ENCODE data around the gene ECE1.
A peak's percentile ranks its signal among the peaks of the same experiment; 100 is the strongest.

ECE1 gene

DNA sequence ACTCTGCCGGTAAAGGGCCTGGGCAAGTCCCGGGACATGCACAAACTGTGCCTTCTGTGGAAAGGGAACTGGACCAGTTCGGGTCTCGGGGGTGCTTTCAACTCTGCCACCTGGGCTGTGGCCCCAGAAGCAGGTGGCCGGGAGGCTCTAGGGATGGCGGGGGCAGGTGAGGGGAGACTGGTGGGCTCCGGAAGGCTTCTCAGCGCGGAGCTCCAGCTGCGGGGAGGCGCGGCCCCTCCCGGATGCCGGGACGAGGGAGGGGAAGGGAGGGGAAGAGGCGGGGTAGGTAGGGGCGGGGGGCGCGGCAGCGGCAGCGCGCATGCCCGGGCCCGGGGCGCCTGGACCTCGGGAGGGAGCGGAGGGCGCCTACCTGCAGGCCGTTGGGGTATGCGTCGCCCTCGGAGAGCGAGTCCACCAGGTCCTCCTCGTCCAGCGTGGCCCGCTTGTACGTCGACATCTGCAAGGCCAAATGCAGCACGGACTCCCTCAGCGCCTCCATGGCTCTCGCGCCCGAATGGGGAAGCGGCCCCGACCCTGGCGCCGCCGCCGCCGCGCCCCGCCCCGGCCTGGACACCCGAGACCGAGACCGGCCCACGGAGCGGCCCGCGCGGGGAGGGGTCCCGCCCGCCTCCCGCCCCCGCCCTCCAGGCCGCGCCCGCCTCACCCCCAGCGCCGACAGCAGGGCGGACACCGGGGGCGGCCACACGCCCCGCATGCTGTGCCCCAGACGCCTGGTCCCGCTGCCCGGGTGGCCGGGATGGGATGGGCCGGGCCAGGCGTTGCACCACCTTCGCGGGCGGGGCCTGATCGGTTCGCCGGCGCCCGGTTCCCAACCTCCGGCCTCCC is at the start of gene ECE1:
ECE1 (minus strand) TSS at position 764 of the 846 bp plus-strand sequence; CDS start at position 715, 49 bp downstream.
- DNase-seq: peak; percentile 63

DNA sequence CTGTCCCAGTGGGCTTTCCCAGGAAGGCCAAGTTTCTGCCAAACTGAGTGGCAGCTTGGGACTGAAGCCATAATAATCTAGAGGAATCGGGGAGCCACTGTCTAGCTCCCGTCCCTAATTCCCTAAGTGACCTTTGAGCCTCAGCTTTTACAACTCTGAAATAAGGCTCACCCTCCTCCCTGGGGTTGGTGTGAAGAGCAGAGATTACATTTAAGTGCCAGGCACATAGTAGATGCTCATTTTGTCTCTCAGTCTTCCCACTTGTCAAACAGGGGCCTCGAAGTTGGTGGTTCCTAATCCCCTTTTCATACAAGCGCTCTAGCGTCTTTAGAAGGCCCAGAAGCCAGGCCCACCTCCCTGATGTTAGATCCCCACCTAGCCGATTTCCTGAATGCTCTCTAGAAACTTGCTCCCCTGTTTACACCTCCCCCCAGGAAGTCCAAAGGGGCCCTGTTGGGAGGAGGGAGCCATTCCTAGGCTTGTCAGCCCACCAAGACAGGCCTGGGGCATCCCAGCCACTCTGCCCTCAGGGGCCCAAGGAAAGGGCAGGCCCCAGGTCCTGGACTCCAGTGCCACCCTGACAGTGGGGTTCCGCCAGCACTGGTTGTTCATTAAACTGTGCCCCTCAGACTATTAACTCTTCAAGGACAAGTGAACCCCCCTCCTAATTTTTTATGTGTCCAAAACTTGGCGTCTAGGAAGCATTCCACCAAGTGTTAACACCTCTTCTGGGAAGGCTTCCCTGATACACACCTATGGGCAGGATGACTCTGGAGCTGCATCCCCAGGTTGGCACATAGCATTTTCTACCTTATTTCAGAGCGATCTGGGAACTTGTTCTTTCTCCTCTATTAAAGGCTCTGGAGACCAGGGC is 49.3 kb upstream of the ECE1 start:
- no peak for DNase-seq

DNA sequence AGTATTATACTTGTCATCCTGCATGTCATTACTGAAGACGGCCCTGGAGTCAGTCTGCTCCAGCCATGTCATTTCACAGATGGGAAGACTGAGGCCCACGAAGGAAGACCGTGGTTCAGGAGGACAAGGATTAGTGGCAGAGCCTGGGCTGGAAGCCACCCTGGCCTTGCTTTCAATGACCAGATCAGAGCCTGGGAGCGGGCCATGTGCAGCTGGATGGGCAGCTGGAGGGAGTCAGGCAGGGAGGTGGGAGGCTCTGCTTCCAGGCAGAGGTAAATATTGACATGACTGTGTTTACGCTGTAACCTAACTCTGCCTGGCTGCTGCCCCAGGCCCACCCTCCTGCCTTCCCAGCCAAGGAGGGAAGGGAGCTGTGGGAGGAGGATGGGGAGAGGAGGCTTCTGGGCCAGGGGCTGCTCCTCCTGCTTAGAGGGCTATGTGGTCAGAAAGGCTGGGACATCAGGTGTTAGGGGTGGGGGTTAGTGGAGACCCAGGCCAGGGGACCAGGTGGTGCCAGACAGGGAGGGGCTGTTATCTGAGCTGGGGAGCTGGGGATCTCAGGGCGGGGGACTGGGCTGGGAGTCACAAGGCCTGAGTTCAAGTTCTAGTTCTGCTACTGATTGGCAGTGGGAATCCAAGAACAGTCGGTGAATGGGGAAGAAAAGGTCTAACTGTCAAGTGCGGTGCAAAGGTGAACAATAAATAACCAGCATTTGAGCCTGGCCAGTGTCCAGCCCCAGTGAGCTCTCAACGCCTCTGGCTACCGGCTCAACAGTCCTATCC is 48.5 kb upstream of the ECE1 start:
- DNase-seq: no peak

GRCh38 chr1:21337928-21338572 is 47.8 kb upstream of the ECE1 start:
- DNase-seq: no peak

DNA sequence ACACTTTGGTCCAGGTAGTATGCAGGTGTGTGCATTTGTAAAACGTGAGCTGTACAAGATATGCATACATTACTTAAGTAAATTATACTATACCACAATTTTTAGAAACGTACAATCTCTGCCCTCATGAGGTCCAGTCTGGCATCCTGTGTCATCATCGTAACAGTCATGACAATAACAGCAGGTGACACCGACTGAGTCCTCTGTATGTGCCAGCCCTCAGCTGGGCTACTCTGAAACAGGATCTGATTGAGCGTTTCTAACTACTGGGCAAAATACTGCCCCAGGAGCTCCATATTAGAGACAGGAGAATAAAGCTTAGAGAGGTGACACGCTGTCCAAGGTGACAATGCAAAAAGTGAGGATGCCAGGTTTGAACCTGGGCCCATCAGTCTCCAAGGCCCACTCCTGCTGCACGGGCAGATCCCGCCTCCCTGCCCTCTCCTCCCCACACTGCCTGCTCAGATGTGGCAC is 47.2 kb upstream of the ECE1 start:
- no peak for DNase-seq

- no peak for DNase-seq
Observed at GRCh38 chr1:21337010-21337437, 46.8 kb upstream of the ECE1 start.

GRCh38 chr1:21335750-21336224 is 45.5 kb upstream of the ECE1 start:
- no peak for DNase-seq

DNA sequence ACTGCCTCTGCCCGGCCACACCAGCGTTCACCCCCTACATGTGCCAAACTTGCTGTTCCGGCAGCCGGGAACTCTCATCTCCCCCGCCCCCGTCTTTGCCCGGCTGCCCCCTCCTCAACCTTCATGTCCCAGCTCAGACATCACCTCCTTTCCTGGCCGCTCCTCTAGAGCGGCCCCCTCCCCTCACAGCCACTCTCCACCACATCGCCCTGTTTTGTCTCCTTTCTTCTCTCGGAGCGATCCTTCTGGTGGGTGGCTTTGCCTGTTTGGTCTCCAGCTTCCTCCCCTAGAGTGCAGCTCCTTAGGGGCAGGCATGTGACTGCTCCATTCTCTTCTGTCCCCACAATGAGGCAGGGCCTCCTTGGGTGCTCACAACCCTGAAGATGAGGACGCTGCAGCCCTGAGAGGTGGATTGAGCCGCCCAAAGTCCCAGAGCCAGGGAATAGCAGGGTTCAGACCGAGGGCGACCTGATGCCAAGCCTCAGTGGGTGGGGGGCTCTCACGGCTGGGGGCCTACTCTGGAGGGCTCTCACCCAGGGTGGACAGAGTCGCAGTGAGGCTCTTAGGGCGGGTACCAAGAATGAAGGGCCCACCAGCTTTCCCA is 44.9 kb upstream of the ECE1 start:
- DNase-seq: no peak

DNA sequence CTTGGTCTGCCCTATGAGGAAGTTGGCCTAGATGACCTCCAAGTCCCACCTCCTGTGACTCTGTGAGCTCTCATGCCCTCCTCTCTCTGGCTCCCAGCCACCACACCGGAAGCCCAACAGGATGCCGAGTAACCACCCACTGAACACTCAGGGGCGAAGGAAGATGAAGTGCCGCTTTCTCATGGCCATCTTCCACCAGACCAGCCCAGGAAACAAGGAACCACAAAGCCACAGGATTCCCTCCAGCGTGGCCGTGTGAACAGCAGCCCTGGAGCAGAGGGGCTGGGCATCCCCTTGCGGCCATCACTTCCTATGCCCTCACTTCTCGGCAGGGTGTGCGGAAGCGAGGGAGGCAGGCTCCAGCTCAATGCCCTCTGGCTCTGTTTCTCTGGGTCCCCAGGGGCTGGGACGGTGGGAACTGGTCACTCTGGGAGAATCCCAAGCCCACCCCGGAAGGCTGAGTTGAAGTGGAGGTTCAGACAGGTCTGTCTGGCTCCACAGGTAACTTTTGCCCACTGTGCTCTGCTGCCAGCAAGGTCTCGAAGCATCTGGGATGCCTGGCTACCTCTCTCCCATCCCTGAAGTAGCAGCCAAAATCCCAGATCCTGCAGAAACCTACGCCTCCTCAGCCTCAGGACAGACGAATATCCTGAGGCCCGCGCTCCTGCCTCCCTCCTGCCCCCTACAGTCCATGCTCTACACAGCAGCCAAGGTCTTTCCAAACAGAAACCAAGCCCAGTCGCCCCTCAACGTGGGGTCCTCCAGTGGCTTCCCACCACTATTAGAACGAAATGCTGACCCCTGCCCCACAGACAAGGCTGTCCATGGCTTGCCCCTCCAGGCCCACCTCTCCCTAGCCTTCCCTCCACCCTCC is 44.2 kb upstream of the ECE1 start:
- peak; percentile 92 for DNase-seq

DNA sequence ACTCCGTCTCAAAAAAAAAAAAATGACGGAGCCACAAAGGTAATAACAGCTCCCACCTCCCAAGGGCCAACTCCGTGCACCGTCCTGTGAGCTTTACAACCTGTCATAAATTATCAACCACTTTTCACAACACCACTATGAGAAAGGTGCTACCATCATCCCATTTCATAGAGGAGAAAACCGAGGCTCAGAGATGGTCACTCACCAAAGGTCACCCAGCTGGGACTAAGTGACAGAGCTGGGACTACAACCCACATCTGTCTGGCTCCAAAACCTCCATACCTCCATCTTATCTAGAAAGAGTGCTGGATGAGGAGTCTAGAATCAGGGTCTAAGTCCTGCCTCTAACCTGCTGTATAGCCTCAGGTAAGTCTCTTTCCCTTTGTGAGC is 43.6 kb upstream of the ECE1 start:
- DNase-seq: no peak

- no peak for DNase-seq
Observed at GRCh38 chr1:21332554-21333311, 42.5 kb upstream of the ECE1 start.

DNA sequence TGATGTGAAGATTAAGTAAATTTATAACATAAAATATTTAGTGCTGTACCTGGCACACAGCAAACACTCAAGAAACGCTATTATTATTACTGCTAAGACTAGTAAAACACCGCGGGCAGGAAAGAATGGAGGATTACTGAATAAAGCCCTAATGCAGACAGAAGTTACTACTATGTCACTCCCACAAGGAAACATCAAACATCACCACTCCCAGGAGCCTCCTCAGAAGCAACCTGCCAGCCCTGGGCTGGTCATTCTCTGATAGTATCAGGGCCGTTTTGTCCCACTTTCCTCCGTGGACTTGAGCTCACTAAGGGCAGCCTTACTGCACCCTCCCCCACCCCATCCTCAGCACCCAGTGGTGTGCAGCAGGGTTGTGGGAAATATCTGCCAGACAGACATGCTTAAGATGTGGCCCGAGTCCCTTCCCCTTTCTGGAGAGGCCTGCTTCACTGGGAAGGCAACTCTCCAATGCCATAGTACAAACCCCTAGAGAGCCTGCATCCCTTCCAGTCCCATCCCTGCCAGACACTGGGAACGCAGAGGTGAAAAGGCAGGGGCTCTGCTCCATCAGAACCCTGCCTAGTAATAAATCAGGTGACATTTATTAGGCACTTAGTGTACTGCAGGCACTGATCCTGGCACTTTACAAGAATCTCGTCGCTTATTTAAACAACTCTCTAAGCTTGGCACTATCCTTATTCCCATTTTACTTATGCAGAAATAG is 41.7 kb upstream of the ECE1 start:
- DNase-seq: no peak

DNA sequence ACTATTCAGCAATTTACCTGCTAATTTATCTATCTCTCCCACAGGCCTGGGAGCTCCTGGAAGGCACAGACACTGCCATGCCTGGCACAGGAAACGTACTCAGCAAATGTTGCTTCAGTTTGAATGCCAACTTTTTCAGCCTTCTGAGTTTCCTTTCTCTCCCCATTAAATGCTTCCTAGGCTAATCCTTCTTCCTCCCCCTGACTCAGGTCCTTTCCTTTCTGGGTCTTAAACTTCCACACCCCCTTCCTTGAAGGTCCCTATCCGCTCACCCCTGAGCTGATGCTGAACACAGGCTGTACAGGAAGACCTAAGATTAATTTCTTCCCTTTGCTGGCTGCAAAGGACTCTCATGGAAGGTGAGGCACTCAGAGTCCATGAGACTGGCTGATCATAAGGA is 40.3 kb upstream of the ECE1 start:
- no peak for DNase-seq

DNA sequence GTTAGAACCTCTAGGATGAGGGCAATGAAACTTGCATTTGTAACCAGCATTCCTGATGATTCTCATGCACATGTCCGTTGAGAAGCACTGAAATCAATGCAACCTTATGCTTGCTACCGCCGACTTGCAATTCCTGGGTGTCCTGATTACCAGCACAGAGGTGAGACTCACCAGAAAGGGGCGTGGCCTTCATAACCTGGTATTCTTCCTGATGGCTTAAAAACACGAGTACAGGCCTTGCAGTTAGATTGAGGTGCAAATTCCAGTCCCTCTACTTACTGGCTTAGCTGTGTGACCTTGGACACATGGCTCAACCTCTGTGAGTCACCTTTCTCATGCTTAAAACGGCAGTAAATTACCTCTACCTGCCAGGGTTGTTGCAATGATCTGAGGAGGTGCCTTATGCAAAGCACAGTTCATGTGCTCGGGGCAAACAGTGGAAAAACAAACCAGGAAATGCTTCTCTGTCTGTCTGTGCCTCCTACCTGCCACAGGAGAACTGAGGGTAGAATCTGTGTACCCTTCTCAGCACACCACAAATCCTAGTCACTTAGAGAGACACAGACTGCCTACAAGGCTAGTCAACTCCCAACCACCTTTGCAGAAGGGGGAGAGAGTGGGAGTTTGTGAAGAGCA is 39.1 kb upstream of the ECE1 start:
- DNase-seq: no peak

DNA sequence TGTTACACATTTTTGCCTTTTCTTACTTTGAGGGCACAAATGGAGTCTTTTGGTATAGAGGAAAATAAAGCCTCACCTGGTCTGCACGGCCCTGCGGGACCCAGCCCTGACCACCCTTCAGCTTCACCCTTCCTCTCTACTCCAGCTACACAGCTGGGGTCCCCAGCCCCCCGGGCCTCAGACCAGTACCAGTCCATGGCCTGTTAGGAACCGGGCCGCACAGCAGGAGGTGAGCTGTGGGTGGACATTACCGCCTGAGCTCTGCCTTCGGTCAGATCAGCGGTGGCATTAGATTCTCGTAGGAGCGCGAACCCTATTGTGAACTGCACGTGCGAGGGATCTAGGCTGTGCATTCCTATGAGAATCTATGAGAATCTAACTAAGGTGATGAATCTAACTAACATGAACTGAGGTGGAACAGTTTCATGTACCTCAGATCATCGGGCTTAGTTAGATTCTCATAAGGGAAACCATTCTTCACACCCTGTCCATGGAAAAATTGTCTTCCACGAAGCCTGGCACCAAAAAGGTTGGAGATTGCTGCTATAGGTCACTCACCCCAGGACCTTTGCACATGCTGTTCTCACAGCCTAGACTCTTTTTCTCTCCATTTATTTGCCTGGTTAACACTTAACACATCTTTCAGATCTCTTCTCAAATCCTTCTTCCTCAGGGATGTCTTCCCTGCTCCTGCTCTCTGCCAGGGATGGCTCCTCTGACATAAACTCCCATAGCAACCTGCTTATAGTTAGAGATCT is 37.5 kb upstream of the ECE1 start:
- no peak for DNase-seq

DNA sequence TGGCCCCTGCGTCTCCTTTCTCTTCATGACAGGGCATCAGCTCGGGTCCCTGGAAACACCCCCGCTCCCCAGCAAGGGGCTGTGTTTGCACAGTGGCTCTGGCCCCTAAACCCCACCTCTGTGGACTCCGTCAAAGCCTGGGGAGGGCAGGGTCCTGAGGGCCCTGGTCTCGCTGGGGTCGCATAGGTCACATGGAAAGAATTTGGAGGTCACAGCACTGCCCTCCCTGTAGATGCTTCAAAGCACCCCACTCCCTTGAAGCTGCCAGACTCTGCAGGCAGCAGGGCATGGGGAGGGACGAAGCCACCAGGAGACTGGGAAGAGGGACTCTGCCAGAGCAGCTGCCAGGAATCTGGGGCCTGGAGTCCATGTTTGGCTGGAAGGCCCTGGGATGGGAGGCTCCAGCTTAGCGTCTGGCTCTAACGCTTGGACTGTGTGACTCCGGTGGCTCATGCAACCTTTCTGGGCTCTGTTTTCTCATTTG is 36.6 kb upstream of the ECE1 start:
- no peak for DNase-seq

GRCh38 chr1:21325731-21326387 is 35.6 kb upstream of the ECE1 start:
- DNase-seq: no peak

Measured in CD4-positive, alpha-beta T cell treated with Interleukin-10 for 1 hour (primary cell).